BLaER1 treated with 17β-estradiol and CSF1 and Interleukin-3, amounts not matched to agents 10 nM and 100 nM (cell line): ENCODE results near the gene TMEM203.

Source experiments
- H3K27ac ChIP-seq, 11 experiments: shearing (Covaris generic); formaldehyde crosslinking; 2 replicates each; pipeline ENCODE4 v1.8.1; 2022
- H3K27me3 ChIP-seq, 11 experiments: shearing (Covaris generic); formaldehyde crosslinking; 2 replicates each; pipeline ENCODE4 v1.8.1; 2022
- H3K36me3 ChIP-seq, 11 experiments: shearing (Covaris generic); formaldehyde crosslinking; 2 replicates each; pipeline ENCODE4 v1.8.1; 2022
- H3K4me1 ChIP-seq, 10 experiments: shearing (Covaris generic); formaldehyde crosslinking; 2 replicates each; pipeline ENCODE4 v1.8.1; 2022
- H3K4me2 ChIP-seq, 11 experiments: shearing (Covaris generic); formaldehyde crosslinking; 2 replicates each; pipeline ENCODE4 v1.8.1; 2022
- H3K4me3 ChIP-seq, 10 experiments: shearing (Covaris generic); formaldehyde crosslinking; 2 replicates each; pipeline ENCODE4 v1.8.1; 2022
- H3K9ac ChIP-seq, 11 experiments: shearing (Covaris generic); formaldehyde crosslinking; 2 replicates each; pipeline ENCODE4 v1.8.1; 2022
- H3K9me3 ChIP-seq, 11 experiments: shearing (Covaris generic); formaldehyde crosslinking; replicated peaks in 1 of 11; 2 replicates each; pipeline ENCODE4 v1.8.1; 2022
- H4K20me1 ChIP-seq, 11 experiments: shearing (Covaris generic); formaldehyde crosslinking; 2 replicates each; pipeline ENCODE4 v1.8.1; 2022
- Cebpa-rat ChIP-seq, 11 experiments: shearing (Covaris generic); IDR thresholded peaks; 2 replicates each; pipeline ENCODE4 v1.8.1; 2022

TMEM203 gene

GRCh38 chr9:137216188-137216965, 10.9 kb upstream of the TMEM203 start:
- no peak for TF ChIP-seq Cebpa-rat (IDR thresholded peaks at IDR 0.05)
- Histone ChIP-seq H3K27me3 (no peaks in the 10 kb centered on the region), H3K4me3 (peak overlapping the region in 5 of 10 experiments; percentile 32 to 52 (median 37); a peak in 5 of 20 replicates), H3K4me1 (peaks cover 23 to 53% (median 34%) of the 10 kb centered on the region in 10 experiments), H3K9me3 (no peaks in the 10 kb centered on the region), H3K9ac (peak overlapping the region in 10 of 11 experiments; percentile 42 to 74 (median 54); a peak in 13 of 22 replicates), H3K36me3 (peaks cover 20 to 77% (median 50%) of the 10 kb centered on the region in 11 experiments; a peak in 20 of 22 replicates), H3K4me2 (peak overlapping the region; percentile 42 to 96 (median 68)), H3K27ac (peak overlapping the region in 1 of 11 experiments; percentile 49; a peak in 2 of 22 replicates), H4K20me1 (peaks cover 0 to 83% (median 14%) of the 10 kb centered on the region in 11 experiments; a peak in 12 of 22 replicates)

GRCh38 chr9:137215196-137215986, 9.9 kb upstream of the TMEM203 start:
- H3K27ac ChIP-seq, result no peak overlapping the region

GRCh38 chr9:137214620-137215019, 9.2 kb upstream of the TMEM203 start:
- TF ChIP-seq Cebpa-rat (IDR thresholded peaks at IDR 0.05), result no peak
- no peak overlapping the region for H3K4me2 ChIP-seq
- no peak overlapping the region for H3K27ac ChIP-seq
- peaks cover 25 to 43% (median 37%) of the 10 kb centered on the region in 10 experiments for H3K4me1 ChIP-seq
- no peak overlapping the region for H3K4me3 ChIP-seq
- H3K36me3 ChIP-seq, result peaks cover 21 to 90% (median 46%) of the 10 kb centered on the region in 11 experiments; a peak in 21 of 22 replicates
- no peaks in the 10 kb centered on the region for H3K9me3 ChIP-seq
- no peaks in the 10 kb centered on the region for H3K27me3 ChIP-seq
- H3K9ac ChIP-seq, result no peak overlapping the region
- peaks cover 0 to 88% (median 15%) of the 10 kb centered on the region in 11 experiments; a peak in 13 of 22 replicates for H4K20me1 ChIP-seq

More at GRCh38 chr9:137215196-137215986, 9.9 kb upstream of the TMEM203 start:
- no peaks in the 10 kb centered on the region for H3K9me3 ChIP-seq
- peaks cover 22 to 48% (median 32%) of the 10 kb centered on the region in 10 experiments for H3K4me1 ChIP-seq
- H4K20me1 ChIP-seq, result peaks cover 0 to 89% (median 15%) of the 10 kb centered on the region in 11 experiments; a peak in 13 of 22 replicates
- H3K9ac ChIP-seq, result peak overlapping the region in 5 of 11 experiments; percentile 4 to 64 (median 44); a peak in 3 of 22 replicates
- TF ChIP-seq Cebpa-rat (IDR thresholded peaks at IDR 0.05), result no peak
- peak overlapping the region in 2 of 11 experiments; percentile 85 to 96; a peak in 2 of 22 replicates for H3K4me2 ChIP-seq
- peaks cover 20 to 86% (median 50%) of the 10 kb centered on the region in 11 experiments; a peak in 20 of 22 replicates for H3K36me3 ChIP-seq
- no peak overlapping the region for H3K4me3 ChIP-seq
- no peaks in the 10 kb centered on the region for H3K27me3 ChIP-seq

- Histone ChIP-seq H3K27ac (no peak overlapping the region), H3K4me2 (no peak overlapping the region), H3K4me1 (peaks cover 26 to 40% (median 31%) of the 10 kb centered on the region in 10 experiments), H4K20me1 (peaks cover 0 to 88% (median 15%) of the 10 kb centered on the region in 11 experiments; a peak in 13 of 22 replicates), H3K9me3 (no peaks in the 10 kb centered on the region), H3K4me3 (no peak overlapping the region), H3K36me3 (peaks cover 28 to 95% (median 54%) of the 10 kb centered on the region in 11 experiments; a peak in 21 of 22 replicates), H3K9ac (0 out of 22 replicates have a peak overlapping the region, but pooled peaks of 1 of the 11 experiments have one; percentile 8), H3K27me3 (no peaks in the 10 kb centered on the region)
- no peak for TF ChIP-seq Cebpa-rat (IDR thresholded peaks at IDR 0.05)
Observed at GRCh38 chr9:137213160-137214060, 8.0 kb upstream of the TMEM203 start.

- no peak overlapping the region for H3K4me2 ChIP-seq
- peaks cover 0 to 79% (median 15%) of the 10 kb centered on the region in 11 experiments; a peak in 13 of 22 replicates for H4K20me1 ChIP-seq
- no peaks in the 10 kb centered on the region for H3K9me3 ChIP-seq
- peak overlapping the region in 2 of 11 experiments; percentile 30 to 50; a peak in 2 of 22 replicates for H3K9ac ChIP-seq
- H3K4me3 ChIP-seq, result no peak overlapping the region
- H3K36me3 ChIP-seq, result peaks cover 32 to 92% (median 56%) of the 10 kb centered on the region in 11 experiments; a peak in 21 of 22 replicates
- H3K27me3 ChIP-seq, result no peaks in the 10 kb centered on the region
- H3K27ac ChIP-seq, result no peak overlapping the region
- TF ChIP-seq Cebpa-rat (IDR thresholded peaks at IDR 0.05), result no peak
- peaks cover 20 to 32% (median 23%) of the 10 kb centered on the region in 10 experiments for H3K4me1 ChIP-seq
Observed at GRCh38 chr9:137212520-137212919, 7.1 kb upstream of the TMEM203 start.

GRCh38 chr9:137211532-137211931, 6.1 kb upstream of the TMEM203 start:
- no peaks in the 10 kb centered on the region for H3K9me3 ChIP-seq
- peak overlapping the region in 2 of 11 experiments; percentile 13 to 30; a peak in 3 of 22 replicates for H3K9ac ChIP-seq
- TF ChIP-seq Cebpa-rat (IDR thresholded peaks at IDR 0.05), result no peak
- no peak overlapping the region for H3K27ac ChIP-seq
- peaks cover 20 to 32% (median 23%) of the 10 kb centered on the region in 10 experiments for H3K4me1 ChIP-seq
- H3K4me2 ChIP-seq, result no peak overlapping the region
- H3K36me3 ChIP-seq, result peaks cover 38 to 96% (median 60%) of the 10 kb centered on the region in 11 experiments; a peak in 21 of 22 replicates
- no peaks in the 10 kb centered on the region for H3K27me3 ChIP-seq
- H4K20me1 ChIP-seq, result peaks cover 0 to 69% (median 13%) of the 10 kb centered on the region in 11 experiments; a peak in 10 of 22 replicates
- H3K4me3 ChIP-seq, result no peak overlapping the region

- H3K36me3 ChIP-seq, result peaks cover 10 to 46% (median 27%) of the 10 kb centered on the region in 11 experiments; a peak in 16 of 22 replicates
- peak overlapping the region in 8 of 11 experiments; percentile 76 to 92 (median 90); a peak in 11 of 22 replicates for H3K27ac ChIP-seq
Observed at GRCh38 chr9:137206602-137207001, 1.2 kb upstream of the TMEM203 start.

More at GRCh38 chr9:137206602-137207001, 1.2 kb upstream of the TMEM203 start:
- H3K4me2 ChIP-seq, result peak overlapping the region; percentile 89 to 100 (median 99)
- H3K9me3 ChIP-seq, result no peaks in the 10 kb centered on the region
- H3K4me3 ChIP-seq, result peak overlapping the region; percentile 77 to 100 (median 92)
- peaks cover 48 to 67% (median 57%) of the 10 kb centered on the region in 10 experiments for H3K4me1 ChIP-seq
- peak overlapping the region; percentile 84 to 97 (median 92); a peak in 21 of 22 replicates for H3K9ac ChIP-seq
- no peaks in the 10 kb centered on the region for H3K27me3 ChIP-seq
- no peak for TF ChIP-seq Cebpa-rat (IDR thresholded peaks at IDR 0.05)
- peaks cover 0 to 48% (median 19%) of the 10 kb centered on the region in 11 experiments; a peak in 12 of 22 replicates for H4K20me1 ChIP-seq
